Activated CD4-positive, alpha-beta T cell treated with anti-CD3 and anti-CD28 coated beads for 36 hours (primary cell): ENCODE results near the gene ARHGEF37. TPM values are rescaled to one million over a fixed set of nuclear protein-coding genes. Genes with fewer than 3 reads are reported as not detected.
A peak's percentile ranks its signal among the peaks of the same experiment; 100 is the strongest.
"Not testable (repeated sequence)": the region's sequence is repeated elsewhere in the genome, so short reads cannot be mapped to it uniquely, and the experiment has no call there.

Experiments used
- ATAC-seq: fragments of 200-7000 bp; cut with Tn5 transposase; one replicate; pipeline ENCODE4 v1.10.0; 2021; ENCODE audit warnings: mild to moderate bottlenecking, moderate library complexity
- CTCF ChIA-PET: fragments of 350-600 bp; sonication (Branson Sonifier 250); formaldehyde crosslinking; loops from one replicate; lab custom pipeline; 2021; ENCODE audit warnings: antibody characterized with exemption; lab: Charles Lee
- POLR2A ChIA-PET: fragments of 350-600 bp; sonication (Branson Sonifier 250); formaldehyde crosslinking; loops from one replicate; lab custom pipeline; 2021; ENCODE audit warnings: antibody characterized with exemption, inconsistent platforms; lab: Charles Lee
- DNase-seq: peaks from one replicate; pipeline ENCODE4 v3.0.0-alpha.2; 2020
- H3K27ac Mint-ChIP-seq: one replicate; pipeline ENCODE4 v1.8.0; 2021; ENCODE audit warnings: mixed read lengths
- H3K27me3 Mint-ChIP-seq: one replicate; pipeline ENCODE4 v1.8.0; 2021; ENCODE audit warnings: mixed read lengths
- H3K36me3 Mint-ChIP-seq: one replicate; pipeline ENCODE4 v1.8.0; 2021; ENCODE audit warnings: low read depth, mixed read lengths
- H3K4me1 Mint-ChIP-seq: one replicate; pipeline ENCODE4 v1.8.0; 2021; ENCODE audit warnings: mixed read lengths
- H3K4me3 Mint-ChIP-seq: one replicate; pipeline ENCODE4 v1.8.0; 2021; ENCODE audit warnings: mild to moderate bottlenecking, moderate library complexity, mixed read lengths
- H3K9me3 Mint-ChIP-seq: one replicate; pipeline ENCODE4 v1.8.0; 2021; ENCODE audit warnings: low read depth, mixed read lengths
- intact Hi-C, 2 experiments: fragments of 100-400 bp; cut with DNase I in 1 of 2; cut with micrococcal nuclease in 1 of 2; formaldehyde crosslinking; loops; one replicate each; pipeline versions ENCODE4 v1.14.2 to v1.15.1; 2022 to 2024; cut with DNase I, micrococcal nuclease
- total RNA-seq, 2 experiments: library from RNA; stranded (reverse); gene quantifications; one replicate each; pipeline ENCODE4 v1.2.3, GENCODE V29; 2021

Gene ARHGEF37
- total RNA-seq, 2 experiments from 2014 or later: 1.7 to 2.1 TPM

DNA sequence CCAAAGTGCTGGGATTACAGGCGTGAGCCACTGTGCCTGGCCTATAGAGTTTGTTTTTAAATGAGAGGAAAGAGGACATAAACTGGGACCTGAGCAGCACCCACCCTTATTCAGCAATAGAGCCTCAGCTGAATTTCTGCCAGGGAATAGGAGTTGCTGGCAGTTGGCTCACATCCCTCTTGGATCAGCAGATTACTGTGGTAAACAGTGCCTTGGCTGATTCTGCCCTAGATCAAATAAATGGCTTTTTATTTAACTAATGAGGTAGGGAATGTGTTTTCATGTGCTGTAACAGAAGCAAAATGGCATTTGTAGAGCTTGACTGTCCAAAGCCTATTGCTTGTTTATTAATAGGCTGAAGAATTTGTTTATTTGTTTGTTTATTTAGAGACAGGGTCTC lies 2.1 kb downstream of the ARHGEF37 start:
- no peaks in the 10 kb centered on the region for H3K36me3 Mint-ChIP-seq
- ChIA-PET CTCF (interaction anchor here (1.0 kb wide), 1 partner anchor 34 kb away, joined by 3 read pairs; no protein-coding TSS in a partner anchor), POLR2A (no interaction called here)
- intact Hi-C loops: loop anchor here in 1 of 2 experiments (5.0 kb wide), 1 partner anchor 149 kb away; the partner anchor contains the start of gene PPARGC1B
- peaks cover 4% of the 10 kb centered on the region for H3K27me3 Mint-ChIP-seq
- H3K27ac Mint-ChIP-seq: no peak overlapping the region
- H3K4me3 Mint-ChIP-seq: no peak overlapping the region
- no peaks in the 10 kb centered on the region for H3K9me3 Mint-ChIP-seq
- H3K4me1 Mint-ChIP-seq: peaks cover 21% of the 10 kb centered on the region
- DNase-seq: no peak
- ATAC-seq: no peak

DNA sequence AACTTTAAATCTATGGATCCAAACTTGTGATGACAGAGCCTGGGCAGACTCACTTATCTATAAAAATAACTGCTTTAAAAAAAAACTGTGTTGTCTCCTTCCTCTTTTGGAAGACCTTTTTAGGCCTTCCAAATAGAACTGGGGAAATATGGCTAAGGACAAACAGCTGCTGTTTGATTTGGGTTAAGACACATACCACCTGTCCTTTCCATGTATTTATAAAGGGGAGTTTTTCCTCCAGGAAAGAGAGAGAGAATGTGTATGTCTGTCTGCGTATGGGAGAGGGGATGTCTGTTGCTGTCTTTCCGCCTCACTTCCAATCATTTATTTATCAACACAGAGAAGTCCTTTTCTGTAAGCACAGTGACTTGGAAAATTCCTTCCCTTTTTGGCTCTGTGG lies 2.8 kb downstream of the ARHGEF37 start:
- H3K4me3 Mint-ChIP-seq: no peak overlapping the region
- no peak for DNase-seq
- ChIA-PET CTCF (interaction anchor here (1.0 kb wide), 1 partner anchor 8 kb away, joined by 4 read pairs; no protein-coding TSS in a partner anchor), POLR2A (no interaction called here)
- no peak for ATAC-seq
- peaks cover 21% of the 10 kb centered on the region for H3K4me1 Mint-ChIP-seq
- H3K27me3 Mint-ChIP-seq: peaks cover 4% of the 10 kb centered on the region
- no peaks in the 10 kb centered on the region for H3K9me3 Mint-ChIP-seq
- no peak overlapping the region for H3K27ac Mint-ChIP-seq
- H3K36me3 Mint-ChIP-seq: no peaks in the 10 kb centered on the region
- intact Hi-C loops: loop anchor here in 1 of 2 experiments (5.0 kb wide), 1 partner anchor 148 kb away; the partner anchor contains the start of gene PPARGC1B

DNA sequence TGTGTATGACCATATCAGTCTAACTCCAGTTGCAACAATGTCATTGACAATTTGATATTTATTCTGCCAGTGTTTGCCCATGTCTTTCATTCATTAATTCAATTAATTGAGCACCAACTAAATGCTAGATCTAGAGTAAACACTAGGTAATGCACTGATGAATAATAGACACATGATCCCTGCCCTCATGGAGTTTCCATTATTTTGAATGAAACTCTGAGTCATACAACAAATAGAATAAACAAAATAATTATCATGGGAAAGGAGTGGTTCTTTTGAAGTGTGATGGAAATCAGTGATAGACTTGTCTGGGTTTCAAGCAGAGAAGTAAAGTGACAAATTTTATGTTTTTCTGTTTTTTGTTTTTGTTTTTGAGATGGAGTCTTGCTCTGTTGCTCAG lies 4.6 kb downstream of the ARHGEF37 start:
- DNase-seq (no peak), ATAC-seq (no peak)
- CTCF ChIA-PET: interaction anchor here (1.7 kb wide), 1 partner anchor 152 kb away, joined by 6 read pairs; no protein-coding TSS in a partner anchor
- Mint-ChIP-seq H3K4me3 (no peak overlapping the region), H3K36me3 (no peaks in the 10 kb centered on the region), H3K27ac (no peak overlapping the region), H3K9me3 (no peaks in the 10 kb centered on the region), H3K4me1 (peaks cover 14% of the 10 kb centered on the region), H3K27me3 (peaks cover 2% of the 10 kb centered on the region)
- intact Hi-C loops: no loop called here
- POLR2A ChIA-PET: no interaction called here

DNA sequence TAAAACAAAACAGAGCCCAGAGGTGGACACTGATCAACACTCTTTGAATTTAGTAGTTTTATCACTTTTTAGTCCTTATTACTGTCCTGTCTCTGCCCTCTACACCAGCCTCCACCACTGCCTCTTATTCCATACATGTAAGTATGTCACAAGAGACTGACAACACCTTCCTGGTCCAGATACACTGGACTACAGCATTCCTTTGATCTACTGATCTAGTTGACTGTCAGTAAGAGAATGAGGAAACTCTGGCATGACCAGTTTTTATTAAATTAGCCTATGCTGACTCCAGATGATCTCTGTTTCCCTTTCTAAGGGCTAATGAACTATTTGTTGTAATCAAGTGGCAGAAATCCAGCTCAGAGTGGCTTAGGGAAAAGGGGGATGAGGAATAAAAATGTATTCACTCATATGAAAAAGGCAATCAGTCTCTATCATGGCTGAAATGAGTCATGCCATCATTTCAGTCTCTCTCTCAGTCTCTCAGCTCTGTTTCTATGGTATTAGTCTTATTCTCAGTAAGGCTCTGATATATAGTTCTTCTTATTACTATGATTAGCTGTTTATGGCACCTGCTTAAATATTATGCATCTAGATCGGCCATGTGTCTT lies 5.5 kb downstream of the ARHGEF37 start:
- Mint-ChIP-seq H3K27me3 (no peaks in the 10 kb centered on the region), H3K9me3 (no peaks in the 10 kb centered on the region), H3K27ac (no peak overlapping the region), H3K4me1 (peaks cover 9% of the 10 kb centered on the region), H3K4me3 (no peak overlapping the region), H3K36me3 (no peaks in the 10 kb centered on the region)
- DNase-seq (no peak), ATAC-seq (peak; percentile 96)
- CTCF ChIA-PET: interaction anchor here (0.6 to 1.7 kb wide), 12 partner anchors 8 to 262 kb away, joined by 3 to 7 read pairs (median 3); no protein-coding TSS in a partner anchor
- intact Hi-C loops: no loop called here
- POLR2A ChIA-PET: interaction anchor here (0.9 kb wide), 1 partner anchor 36 kb away, joined by 3 read pairs; the partner anchor contains the start of gene CSNK1A1

DNA sequence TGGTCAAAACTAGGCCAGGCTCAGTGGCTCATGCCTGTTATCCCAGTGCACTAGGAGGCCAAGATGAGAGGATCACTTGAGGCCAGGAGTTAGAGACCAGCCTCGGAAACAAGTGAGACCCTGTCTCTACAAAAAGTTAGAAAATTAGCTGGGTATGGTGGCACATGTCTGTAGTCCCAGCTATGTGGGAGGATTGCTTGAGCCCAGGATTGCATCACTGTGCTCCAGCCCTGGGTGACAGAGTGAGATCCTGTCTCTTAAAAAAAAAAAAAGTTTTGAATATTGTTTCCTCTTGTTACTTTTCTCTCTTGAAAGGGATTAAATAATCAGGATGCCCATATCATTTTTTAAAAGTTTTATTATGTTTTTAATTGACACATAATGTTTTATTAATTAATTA lies 7.6 kb downstream of the ARHGEF37 start:
- POLR2A ChIA-PET: no interaction called here
- intact Hi-C loops: no loop called here

DNA sequence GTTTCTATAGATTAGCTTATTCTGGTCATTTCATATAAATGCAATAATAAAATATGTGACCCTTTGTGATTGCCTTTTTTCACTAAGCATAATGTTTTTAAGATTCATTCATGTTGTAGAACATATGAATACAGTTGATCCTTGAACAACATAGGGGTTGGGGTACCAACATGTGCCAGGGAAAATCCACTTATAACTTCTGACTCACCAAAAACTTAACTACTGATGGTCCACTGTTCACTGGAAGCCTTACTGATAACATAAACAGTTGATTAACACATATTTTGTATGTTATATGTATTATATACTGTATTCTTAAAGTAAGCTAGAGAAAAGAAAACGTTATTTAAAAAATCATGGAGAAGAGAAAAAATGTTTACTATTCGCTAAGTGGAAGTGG lies 12.1 kb downstream of the ARHGEF37 start:
- H3K9me3 Mint-ChIP-seq: no peaks in the 10 kb centered on the region
- H3K4me3 Mint-ChIP-seq: no peak overlapping the region
- H3K27ac Mint-ChIP-seq: no peak overlapping the region
- POLR2A ChIA-PET: no interaction called here
- intact Hi-C loops: no loop called here
- CTCF ChIA-PET: interaction anchor here (1.1 kb wide), 1 partner anchor 28 kb away, joined by 3 read pairs; no protein-coding TSS in a partner anchor
- no peaks in the 10 kb centered on the region for H3K36me3 Mint-ChIP-seq
- no peaks in the 10 kb centered on the region for H3K4me1 Mint-ChIP-seq
- DNase-seq (no peak), ATAC-seq (no peak)
- peaks cover 2% of the 10 kb centered on the region for H3K27me3 Mint-ChIP-seq

More for the DNA sequence above, 7.6 kb downstream of the ARHGEF37 start:
- no peak overlapping the region for H3K4me3 Mint-ChIP-seq
- no peak for ATAC-seq
- CTCF ChIA-PET: interaction anchor here (0.6 to 1.5 kb wide), 5 partner anchors 9 to 1505 kb away, joined by 3 to 5 read pairs (median 3); partner anchors contain the start of gene PPARGC1B
- peaks cover 9% of the 10 kb centered on the region for H3K4me1 Mint-ChIP-seq
- DNase-seq: no peak
- H3K27me3 Mint-ChIP-seq: peaks cover 2% of the 10 kb centered on the region
- no peaks in the 10 kb centered on the region for H3K9me3 Mint-ChIP-seq
- no peaks in the 10 kb centered on the region for H3K36me3 Mint-ChIP-seq
- no peak overlapping the region for H3K27ac Mint-ChIP-seq

DNA sequence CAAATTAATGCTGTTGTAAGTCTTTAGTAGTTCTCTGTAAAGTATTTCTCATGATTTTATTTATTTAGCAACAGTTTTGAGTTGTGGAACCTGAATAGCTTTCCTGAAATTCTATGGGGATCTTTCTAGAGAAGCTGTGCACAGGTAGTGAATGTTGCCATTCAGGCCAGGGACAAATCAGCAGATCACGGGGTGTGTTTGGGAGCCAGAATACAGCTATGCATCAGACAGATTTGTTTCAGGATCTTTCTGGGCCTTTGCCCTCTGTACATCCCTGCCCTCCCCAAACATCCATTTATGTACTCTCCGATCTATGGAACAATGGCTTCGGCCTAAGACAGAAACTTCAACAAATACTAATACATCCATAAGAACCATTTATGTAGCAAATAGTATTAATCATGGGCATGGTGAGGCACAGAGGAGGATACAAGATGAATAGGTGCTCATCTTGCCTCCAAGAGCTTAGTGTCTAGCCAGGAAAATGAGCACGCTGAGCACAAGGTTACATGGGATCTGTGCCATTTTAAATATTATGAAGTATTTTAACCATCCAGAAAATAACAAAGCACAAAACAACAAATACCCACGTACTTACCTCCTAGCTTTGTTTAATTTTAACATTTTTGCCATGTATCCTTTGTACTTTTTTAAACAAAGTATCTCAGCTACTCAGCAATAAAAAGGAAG lies 13.1 kb downstream of the ARHGEF37 start:
- peaks cover 2% of the 10 kb centered on the region for H3K27me3 Mint-ChIP-seq
- no peak overlapping the region for H3K27ac Mint-ChIP-seq
- ATAC-seq: no peak
- H3K4me1 Mint-ChIP-seq: no peaks in the 10 kb centered on the region
- ChIA-PET CTCF (interaction anchor here (0.9 to 1.0 kb wide), 2 partner anchors 23 to 43 kb away, joined by 3 read pairs; no protein-coding TSS in a partner anchor), POLR2A (no interaction called here)
- intact Hi-C loops: no loop called here
- DNase-seq: no peak
- no peak overlapping the region for H3K4me3 Mint-ChIP-seq
- H3K36me3 Mint-ChIP-seq: no peaks in the 10 kb centered on the region
- H3K9me3 Mint-ChIP-seq: no peaks in the 10 kb centered on the region

DNA sequence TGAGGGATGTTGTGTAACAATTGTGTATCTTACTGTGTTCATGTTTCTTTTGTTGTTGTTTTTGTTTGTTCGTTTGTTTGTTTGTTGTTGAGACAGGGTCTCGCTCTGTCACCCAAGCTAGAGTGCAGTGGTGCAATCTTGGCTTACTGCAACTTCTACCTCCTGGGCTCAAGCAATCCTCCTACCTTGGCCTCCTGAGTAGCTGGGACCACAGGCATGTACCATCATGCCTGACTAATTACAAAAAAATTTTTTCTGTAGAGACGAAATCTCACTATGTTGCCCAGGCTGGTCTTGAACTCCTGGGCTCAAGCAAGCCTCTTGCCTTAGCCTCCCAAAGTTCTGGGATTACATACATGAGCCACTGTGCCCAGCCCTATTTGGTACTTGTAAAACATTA lies 13.8 kb downstream of the ARHGEF37 start:
- H3K36me3 Mint-ChIP-seq, ATAC-seq, H3K4me1 Mint-ChIP-seq, DNase-seq, H3K27ac Mint-ChIP-seq, H3K9me3 Mint-ChIP-seq, intact Hi-C loops, H3K27me3 Mint-ChIP-seq, H3K4me3 Mint-ChIP-seq: not testable (repeated sequence)
- POLR2A ChIA-PET: interaction anchor here (0.7 kb wide), 1 partner anchor 91 kb away, joined by 3 read pairs; no protein-coding TSS in a partner anchor
- CTCF ChIA-PET: interaction anchor here (0.6 to 1.0 kb wide), 2 partner anchors 42 to 161 kb away, joined by 3 to 4 read pairs; no protein-coding TSS in a partner anchor

DNA sequence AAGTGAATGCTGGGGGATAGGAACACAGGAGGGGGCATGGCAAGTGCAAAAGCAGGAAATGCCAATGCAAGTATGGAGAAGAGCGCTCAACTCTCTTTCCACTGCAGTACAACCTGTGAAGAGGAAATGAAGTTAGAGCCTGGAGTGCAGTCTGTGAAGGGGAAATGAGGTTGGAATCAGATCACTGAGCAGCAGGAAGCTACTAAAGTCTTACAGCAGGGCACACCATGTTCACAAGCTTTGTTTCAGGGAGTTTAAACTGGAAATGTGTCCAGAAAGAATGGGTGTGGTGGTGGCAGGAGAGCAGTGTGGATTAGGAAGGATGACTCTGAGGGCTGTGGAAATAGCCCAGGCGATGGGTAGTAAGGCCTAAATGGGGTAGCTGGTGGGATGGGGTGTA lies 15.4 kb downstream of the ARHGEF37 start:
- DNase-seq: no peak
- POLR2A ChIA-PET: no interaction called here

DNA sequence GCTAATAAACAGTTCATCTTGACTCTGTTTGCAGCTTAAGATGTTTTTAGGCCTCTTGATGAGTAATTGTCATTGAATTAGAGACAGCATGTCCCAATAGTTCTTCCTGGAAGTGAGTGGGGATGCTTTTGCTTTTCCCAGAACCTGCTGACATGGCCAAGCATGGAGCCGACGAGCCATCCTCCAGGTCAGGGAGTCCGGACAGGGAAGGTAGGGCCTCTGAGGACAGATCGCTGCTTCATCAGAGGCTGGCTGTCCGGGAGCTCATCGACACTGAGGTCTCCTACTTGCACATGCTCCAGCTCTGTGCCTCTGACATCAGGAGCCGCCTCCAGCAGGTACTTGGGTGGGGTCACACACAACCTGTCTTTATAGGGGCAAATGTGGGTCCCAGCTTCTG lies 16.3 kb downstream of the ARHGEF37 start:
- intact Hi-C loops: no loop called here
- Mint-ChIP-seq H3K27me3 (peaks cover 2% of the 10 kb centered on the region), H3K4me1 (no peaks in the 10 kb centered on the region), H3K27ac (no peak overlapping the region), H3K36me3 (no peaks in the 10 kb centered on the region), H3K4me3 (no peak overlapping the region), H3K9me3 (no peaks in the 10 kb centered on the region)
- no peak for DNase-seq
- POLR2A ChIA-PET: no interaction called here
- ATAC-seq: no peak
- CTCF ChIA-PET: interaction anchor here (0.7 to 2.0 kb wide), 3 partner anchors 10 to 216 kb away, joined by 3 to 7 read pairs (median 3); no protein-coding TSS in a partner anchor

More for the DNA sequence above, 15.4 kb downstream of the ARHGEF37 start:
- H3K9me3 Mint-ChIP-seq: no peaks in the 10 kb centered on the region
- H3K27ac Mint-ChIP-seq: no peak overlapping the region
- no peak for ATAC-seq
- peaks cover 2% of the 10 kb centered on the region for H3K27me3 Mint-ChIP-seq
- CTCF ChIA-PET: interaction anchor here (0.5 to 2.0 kb wide), 2 partner anchors 22 to 342 kb away, joined by 3 to 7 read pairs; no protein-coding TSS in a partner anchor
- no peaks in the 10 kb centered on the region for H3K36me3 Mint-ChIP-seq
- H3K4me1 Mint-ChIP-seq: no peaks in the 10 kb centered on the region
- no peak overlapping the region for H3K4me3 Mint-ChIP-seq
- intact Hi-C loops: no loop called here

DNA sequence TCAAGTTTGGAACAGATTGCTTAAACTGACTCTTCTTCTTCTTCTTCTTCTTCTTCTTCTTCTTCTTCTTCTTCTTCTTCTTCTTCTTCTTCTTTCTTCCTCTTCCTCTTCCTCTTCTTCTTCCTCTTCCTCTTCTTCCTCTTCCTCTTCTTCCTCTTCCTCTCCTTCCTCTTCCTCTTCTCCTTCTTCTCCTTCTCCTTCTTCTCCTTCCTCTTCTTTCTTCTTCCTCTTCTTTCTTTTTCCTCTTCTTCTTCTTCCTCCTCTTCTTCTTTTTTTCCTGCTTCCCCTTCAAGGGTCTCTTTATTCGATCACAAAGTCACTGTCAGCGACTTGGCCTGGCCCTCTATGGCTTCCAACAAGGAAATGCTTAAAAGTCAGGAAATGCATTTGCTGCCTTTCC lies 16.9 kb downstream of the ARHGEF37 start:
- intact Hi-C loops, H3K9me3 Mint-ChIP-seq, H3K27me3 Mint-ChIP-seq, POLR2A ChIA-PET, H3K4me1 Mint-ChIP-seq, H3K4me3 Mint-ChIP-seq, DNase-seq, ATAC-seq, H3K27ac Mint-ChIP-seq, H3K36me3 Mint-ChIP-seq: not testable (repeated sequence)
- CTCF ChIA-PET: interaction anchor here (0.6 to 1.0 kb wide), 4 partner anchors 11 to 432 kb away, joined by 3 read pairs; no protein-coding TSS in a partner anchor
